GM12891 (cell line): ENCODE measurements around the gene FAS.
A peak's percentile ranks its signal among the peaks of the same experiment; 100 is the strongest.

Source experiments
- DNase-seq: peaks from one replicate; pipeline ENCODE4 v3.0.0; 2011; ENCODE audit warnings: low spot score; ENCODE audit not compliant: insufficient read length
- FAIRE-seq: peaks from 2 replicates; lab custom pipeline; 2011; peaks lifted over from hg19 to GRCh38; lab: Jason Lieb, UNC
- PAX5 ChIP-seq: IDR thresholded peaks from 2 replicates; pipeline ENCODE4 v1.6.1; 2011; ENCODE audit warnings: low read length, moderate library complexity, mild to moderate bottlenecking; ENCODE audit not compliant: insufficient read depth, severe bottlenecking
- POLR2A ChIP-seq: IDR thresholded peaks from 2 replicates; pipeline ENCODE4 v1.6.1; 2011; ENCODE audit warnings: low read depth, low read length, control low read depth
- POLR2AphosphoS5 ChIP-seq: IDR thresholded peaks from 2 replicates; pipeline ENCODE4 v1.6.1; 2011; ENCODE audit warnings: low read depth, low read length, control low read depth
- POU2F2 ChIP-seq: IDR thresholded peaks from 2 replicates; pipeline ENCODE4 v1.6.1; 2011; ENCODE audit warnings: low read depth, mild to moderate bottlenecking, control low read depth, low read length, moderate library complexity
- SPI1 ChIP-seq: IDR thresholded peaks from 2 replicates; pipeline ENCODE4 v1.6.1; 2011; ENCODE audit warnings: low read depth, low read length, control low read depth
- TAF1 ChIP-seq: IDR thresholded peaks from 2 replicates; pipeline ENCODE4 v1.6.1; 2011; ENCODE audit warnings: low read depth, low read length, control low read depth

Gene FAS

GRCh38 chr10:88953662-88954061, 36.9 kb upstream of the FAS start:
- DNase-seq = no peak
- FAIRE-seq = no peak
- TF ChIP-seq SPI1 (no peak), PAX5 (no peak), POLR2A (no peak), TAF1 (no peak), POLR2AphosphoS5 (no peak), POU2F2 (no peak)

DNA sequence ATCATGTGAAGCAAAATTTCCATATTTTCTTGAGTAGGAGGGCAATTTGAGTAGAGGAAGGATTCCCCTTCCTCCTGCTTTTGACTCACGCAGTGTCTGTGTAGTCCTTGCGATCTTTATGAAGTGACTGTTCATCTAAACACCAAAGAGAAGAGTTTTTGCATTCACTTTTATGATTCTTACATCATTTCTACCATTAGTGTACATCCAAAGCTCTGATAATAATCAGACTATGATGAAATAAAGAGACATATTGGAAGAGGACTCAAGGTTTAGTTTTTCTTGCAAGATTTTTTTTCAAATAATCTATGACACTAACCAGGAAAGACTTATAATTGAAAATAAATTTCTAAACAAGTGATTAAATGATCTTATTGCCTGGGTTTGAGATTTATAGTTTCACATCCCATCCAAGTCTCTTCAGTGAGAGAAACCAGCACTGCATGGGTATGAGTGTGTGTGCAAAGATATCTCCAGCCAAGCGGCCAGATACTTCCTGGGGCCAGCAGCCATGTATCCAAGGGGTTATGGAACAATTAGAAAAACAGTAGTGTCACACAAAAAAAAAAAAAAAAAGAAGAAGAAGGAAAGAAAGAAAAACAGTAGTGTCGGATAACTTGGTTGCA, 36.0 kb upstream of the FAS start:
- TF ChIP-seq SPI1 (no peak), POU2F2 (no peak), PAX5 (no peak), POLR2AphosphoS5 (no peak), TAF1 (no peak), POLR2A (no peak)
- DNase-seq (no peak), FAIRE-seq (no peak)

GRCh38 chr10:88957381-88957780, 33.2 kb upstream of the FAS start:
- FAIRE-seq = no peak
- DNase-seq = no peak
- TF ChIP-seq PAX5 (no peak), TAF1 (no peak)

DNA sequence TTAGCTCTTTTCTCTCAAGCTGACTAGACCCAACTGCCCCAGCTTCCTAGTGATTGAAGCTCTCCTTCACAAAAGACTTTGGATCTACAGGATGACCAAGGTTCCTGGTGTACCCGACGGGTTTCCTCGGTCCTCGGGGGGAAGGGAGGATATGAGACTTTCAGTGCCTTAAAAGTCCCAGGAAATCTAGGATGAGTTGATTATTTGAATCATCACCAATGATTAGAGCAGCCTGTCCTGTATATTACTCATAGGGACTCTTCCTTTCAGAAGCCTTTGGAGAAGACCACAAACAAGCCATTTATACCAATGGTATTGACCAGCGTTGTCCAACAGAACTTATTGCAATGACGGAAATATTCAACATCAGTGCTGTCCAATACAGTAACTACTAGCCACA, 31.9 kb upstream of the FAS start:
- FAIRE-seq (no peak), DNase-seq (no peak)
- TF ChIP-seq POLR2A (no peak), POU2F2 (no peak), SPI1 (no peak), TAF1 (no peak), PAX5 (no peak), POLR2AphosphoS5 (no peak)

DNA sequence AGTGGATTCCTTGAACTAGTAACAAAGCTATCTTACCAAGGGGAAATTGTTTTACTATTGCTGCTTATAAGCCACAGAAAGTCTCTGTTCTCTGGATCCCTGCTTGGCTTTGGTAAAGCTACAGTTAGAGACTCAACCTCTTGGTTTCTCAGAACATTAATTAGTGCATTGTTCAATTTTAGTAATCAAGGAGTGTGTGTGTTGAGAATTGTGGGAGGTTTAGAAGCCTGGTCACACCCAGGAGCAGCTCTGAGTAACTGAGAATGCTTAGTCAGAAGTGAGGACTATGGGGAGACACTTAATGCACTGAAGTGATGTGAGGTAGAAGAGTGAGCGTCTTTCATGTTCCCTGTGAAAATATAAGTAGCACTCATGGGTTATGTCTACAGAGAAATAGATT, 29.8 kb upstream of the FAS start:
- no peak for DNase-seq
- no peak for TF ChIP-seq TAF1
- no peak for TF ChIP-seq PAX5
- no peak for TF ChIP-seq SPI1
- no peak for TF ChIP-seq POLR2AphosphoS5
- no peak for TF ChIP-seq POU2F2
- TF ChIP-seq POLR2A = no peak
- FAIRE-seq = peak; percentile 23

DNA sequence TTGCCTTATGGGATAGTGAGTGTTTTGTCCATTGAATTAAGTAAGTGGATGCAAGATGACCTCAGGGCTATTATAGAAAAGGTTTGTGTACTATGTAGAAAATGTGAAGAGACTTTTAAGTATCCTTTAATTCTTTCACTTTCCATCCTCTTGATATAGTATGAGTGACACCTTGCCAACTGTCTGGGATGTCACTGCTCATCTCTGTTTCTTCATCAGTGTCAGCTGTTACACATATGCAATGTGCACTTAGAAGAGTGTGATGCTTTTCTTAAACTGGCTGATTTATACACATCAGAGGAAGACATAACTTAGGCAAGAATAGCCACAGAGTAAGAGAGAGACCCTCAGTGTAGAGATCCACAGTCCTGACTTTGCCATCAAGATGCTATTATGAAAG, 29.3 kb upstream of the FAS start:
- TF ChIP-seq POLR2AphosphoS5 = no peak
- no peak for TF ChIP-seq PAX5
- no peak for TF ChIP-seq POU2F2
- no peak for TF ChIP-seq POLR2A
- TF ChIP-seq TAF1 = no peak
- no peak for TF ChIP-seq SPI1
- FAIRE-seq (peak; percentile 13), DNase-seq (no peak)

DNA sequence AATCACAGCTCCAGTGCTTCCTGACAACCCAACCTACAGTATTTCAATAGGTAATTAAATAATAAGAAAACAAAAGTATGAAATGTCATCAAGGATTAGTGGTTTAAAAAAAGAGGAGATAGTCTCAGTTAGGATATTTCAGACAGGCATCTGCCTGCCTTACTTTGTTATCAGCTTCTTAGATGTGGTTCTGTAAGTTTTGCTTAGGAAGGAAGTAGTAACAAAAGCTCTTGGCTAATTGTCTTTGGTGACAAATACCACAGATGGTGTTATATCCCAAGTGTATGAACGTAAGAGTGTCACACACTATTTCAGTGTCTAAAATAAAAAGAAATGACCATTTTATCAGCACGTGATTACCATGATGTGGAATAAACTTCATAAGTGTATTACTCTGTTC, 28.3 kb upstream of the FAS start:
- no peak for DNase-seq
- peak; percentile 41 for FAIRE-seq
- no peak for TF ChIP-seq TAF1
- TF ChIP-seq POLR2A = no peak
- no peak for TF ChIP-seq POU2F2
- no peak for TF ChIP-seq SPI1
- no peak for TF ChIP-seq POLR2AphosphoS5
- no peak for TF ChIP-seq PAX5

DNA sequence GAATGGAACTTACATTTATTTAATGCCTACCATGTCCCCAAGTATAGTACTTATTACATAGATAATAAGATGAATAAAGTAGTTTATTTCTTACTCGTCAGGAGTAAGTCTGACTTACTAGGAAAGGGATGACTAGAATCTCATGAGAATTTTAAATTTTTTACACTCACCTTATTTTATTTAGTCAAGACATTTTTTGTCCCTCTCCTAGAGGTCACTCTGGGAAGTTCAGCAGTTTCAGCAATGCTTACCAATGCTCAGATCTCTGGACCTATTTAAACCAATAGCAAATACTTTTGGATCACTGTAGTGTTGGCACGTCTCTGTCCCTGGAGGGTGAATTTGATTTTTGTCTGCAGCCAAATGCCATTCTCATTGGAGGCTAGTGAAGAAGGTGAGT, 27.3 kb upstream of the FAS start:
- FAIRE-seq (no peak), DNase-seq (no peak)
- no peak for TF ChIP-seq POLR2AphosphoS5
- TF ChIP-seq POLR2A = no peak

GRCh38 chr10:88964360-88964759, 26.2 kb upstream of the FAS start:
- DNase-seq (no peak), FAIRE-seq (no peak)
- TF ChIP-seq POU2F2 = no peak

DNA sequence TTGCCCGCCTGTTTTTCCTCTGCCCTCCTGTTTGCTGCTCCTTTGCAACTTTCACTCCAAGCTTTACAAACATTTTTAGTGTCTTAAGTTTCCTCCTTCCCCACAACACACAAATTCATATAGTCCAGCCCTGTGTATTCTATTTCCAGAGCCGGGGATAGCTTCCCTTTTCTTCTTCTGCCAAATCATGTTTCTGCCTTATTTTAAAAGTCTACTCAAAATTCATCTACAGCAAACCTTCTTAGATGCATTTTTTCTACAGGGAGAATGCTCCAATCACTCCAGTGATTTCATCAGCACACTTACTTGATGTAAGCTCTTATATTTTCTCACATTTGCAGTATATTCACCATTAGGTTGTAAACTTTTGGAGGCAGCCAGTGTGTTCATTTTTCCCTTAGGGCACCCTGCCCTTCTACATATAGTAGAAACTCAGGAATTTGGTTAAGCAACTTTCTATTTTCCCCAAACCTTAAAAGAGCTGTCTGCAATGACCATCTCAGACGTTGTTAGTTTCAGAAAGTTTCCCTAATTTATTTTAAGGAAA, 25.7 kb upstream of the FAS start:
- TF ChIP-seq TAF1 = no peak
- no peak for DNase-seq
- no peak for FAIRE-seq
